Activated CD4-positive, CD25-positive, alpha-beta regulatory T cell treated with anti-CD3 and anti-CD28 coated beads, Interleukin-2, amount 50 U/mL, for 16 hours (primary cell): ENCODE results near the gene AK5.

ENCODE experiments used
- DNase-seq: peaks from one replicate; pipeline ENCODE4 v3.0.0-alpha.2; 2020; ENCODE audit warnings: low read depth, low spot score

Gene AK5, protein sequence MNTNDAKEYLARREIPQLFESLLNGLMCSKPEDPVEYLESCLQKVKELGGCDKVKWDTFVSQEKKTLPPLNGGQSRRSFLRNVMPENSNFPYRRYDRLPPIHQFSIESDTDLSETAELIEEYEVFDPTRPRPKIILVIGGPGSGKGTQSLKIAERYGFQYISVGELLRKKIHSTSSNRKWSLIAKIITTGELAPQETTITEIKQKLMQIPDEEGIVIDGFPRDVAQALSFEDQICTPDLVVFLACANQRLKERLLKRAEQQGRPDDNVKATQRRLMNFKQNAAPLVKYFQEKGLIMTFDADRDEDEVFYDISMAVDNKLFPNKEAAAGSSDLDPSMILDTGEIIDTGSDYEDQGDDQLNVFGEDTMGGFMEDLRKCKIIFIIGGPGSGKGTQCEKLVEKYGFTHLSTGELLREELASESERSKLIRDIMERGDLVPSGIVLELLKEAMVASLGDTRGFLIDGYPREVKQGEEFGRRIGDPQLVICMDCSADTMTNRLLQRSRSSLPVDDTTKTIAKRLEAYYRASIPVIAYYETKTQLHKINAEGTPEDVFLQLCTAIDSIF

DNA sequence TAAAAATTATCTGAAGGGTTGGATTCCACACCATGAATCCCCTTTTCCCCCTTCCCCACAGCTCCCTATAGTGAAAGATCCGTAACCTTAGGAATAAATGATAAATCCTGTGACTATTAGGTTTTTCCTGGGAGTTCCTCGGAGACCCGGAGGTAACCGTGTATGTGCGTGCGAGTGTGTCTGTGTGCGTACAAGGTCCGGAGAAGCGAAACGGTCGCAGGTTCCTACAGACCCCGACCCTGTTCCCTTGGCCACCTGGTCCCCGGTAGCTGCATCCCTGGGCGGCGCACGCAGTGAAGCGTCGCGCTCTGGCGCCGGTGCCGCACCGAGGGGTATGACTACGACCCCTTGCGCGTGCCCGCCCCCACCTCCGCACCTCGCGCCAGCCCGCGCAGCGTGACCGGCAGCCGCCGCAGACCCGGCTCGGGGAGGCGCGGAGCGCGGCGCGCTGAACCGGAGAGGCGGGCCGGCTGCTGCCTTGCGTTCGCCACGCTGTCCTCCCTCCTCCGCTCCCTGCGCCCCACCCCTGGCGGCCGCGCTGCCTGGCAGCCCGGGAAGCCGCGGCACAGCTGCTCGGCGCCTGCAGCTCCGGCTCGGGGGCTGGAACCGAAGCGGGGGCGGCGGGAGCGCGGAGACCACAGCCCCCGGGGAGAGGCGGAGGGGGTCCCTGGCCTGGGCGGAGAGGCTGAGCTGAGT is at the start of gene AK5:
TSS of gene AK5 (plus strand) at position 529 of the 696 bp plus-strand sequence. CDS start 295 bp downstream, outside the sequence.
- no peak for DNase-seq

DNA sequence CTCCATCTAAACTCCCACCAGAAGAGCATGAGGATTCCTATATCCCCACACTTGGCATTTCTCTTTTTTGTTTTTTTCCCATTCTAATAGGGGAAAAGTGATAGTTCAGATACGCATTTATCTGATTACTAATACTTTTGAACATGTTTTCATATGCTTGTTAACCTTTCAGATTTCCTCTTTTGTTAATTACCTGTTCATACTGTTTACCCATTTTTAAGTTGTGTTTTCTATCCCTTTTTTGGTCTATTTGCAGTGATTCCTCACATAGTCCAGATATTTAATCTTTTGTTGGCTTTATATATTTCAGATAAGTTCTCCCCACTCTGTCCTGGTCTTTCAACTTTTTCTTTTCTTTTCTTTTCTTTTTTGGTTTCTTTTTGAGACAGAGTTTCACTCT is 49.0 kb upstream of the AK5 start:
- no peak for DNase-seq

DNA sequence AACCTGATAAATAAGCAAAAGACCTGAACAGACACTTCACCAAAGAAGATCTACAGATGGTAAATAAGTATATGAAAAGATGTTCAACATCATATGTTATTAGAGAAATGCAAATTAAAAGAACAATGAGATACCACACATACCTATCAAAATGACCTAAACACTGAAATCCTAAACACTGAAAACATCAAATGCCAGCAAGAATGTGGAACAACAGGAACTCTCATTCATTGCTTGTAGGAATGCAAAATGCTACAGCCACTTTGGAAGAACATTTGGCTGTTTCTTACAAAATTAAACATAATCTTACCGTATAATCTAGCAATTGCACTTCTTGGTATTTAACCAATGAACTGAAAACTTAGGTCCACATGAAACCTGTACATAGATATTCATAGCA is 47.7 kb upstream of the AK5 start:
- DNase-seq: no peak

DNA sequence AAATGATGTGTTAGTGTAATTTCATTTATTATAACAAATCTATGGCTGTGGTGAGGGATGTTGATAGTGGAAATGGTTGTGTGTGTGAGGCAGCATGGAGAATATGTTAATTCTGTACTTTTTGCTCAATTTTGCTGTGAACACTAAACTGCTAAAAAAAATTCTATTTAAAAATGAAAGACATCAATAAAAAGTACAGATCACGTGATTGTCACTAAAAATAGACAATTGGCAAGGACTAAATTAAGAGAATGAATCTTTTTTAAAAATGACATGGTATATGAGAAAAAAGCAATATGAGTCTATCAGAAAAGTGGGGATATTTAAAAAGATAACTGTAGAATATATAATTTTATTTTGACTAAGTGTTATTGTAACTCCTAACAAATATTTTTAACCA is 46.9 kb upstream of the AK5 start:
- DNase-seq: no peak

- no peak for DNase-seq
These were observed 43.4 kb upstream of the AK5 start for GRCh38 chr1:77238462-77238861.

- no peak for DNase-seq
These were observed 42.5 kb upstream of the AK5 start for GRCh38 chr1:77239311-77239710.

GRCh38 chr1:77245830-77246229 is 36.0 kb upstream of the AK5 start:
- no peak for DNase-seq

- DNase-seq: no peak
These were observed 31.7 kb upstream of the AK5 start for GRCh38 chr1:77250126-77250525.

DNA sequence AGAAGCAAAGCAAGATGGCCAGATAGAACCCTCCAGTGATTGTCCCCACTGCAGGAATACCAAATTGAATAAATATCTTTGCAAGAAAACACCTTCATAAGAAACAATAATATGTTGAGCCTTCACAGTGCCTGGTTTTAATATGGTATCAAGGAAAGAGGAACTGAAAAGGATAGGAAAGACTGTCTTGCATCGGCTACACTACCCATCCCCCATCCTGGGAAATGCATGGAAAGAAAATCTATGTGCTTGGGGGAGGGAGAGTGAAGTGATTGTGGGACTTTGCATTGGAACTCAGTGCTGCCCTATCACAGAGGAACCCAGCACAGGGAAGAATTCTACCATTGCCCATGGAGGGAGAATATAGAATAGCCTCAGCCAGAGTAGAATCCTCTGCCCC is 28.6 kb upstream of the AK5 start:
- no peak for DNase-seq

DNA sequence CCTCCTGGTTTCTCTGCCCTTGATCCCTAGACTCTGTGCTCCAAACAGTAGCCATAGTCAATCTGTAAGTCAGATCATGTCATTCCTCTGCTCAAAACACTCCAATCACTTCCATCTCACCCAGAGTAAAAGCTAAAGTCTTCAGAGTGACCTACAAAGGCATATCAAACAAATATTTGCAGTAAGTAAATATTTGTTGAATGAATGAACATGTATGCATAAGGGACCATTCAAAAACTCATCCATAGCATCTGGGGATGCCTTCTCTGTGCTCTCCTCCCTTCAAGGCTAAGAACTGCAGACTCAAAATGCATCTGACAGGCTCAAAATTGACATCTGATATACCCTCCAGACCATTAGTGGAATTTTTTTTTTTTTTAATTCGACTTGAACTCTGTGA is 18.1 kb upstream of the AK5 start:
- DNase-seq: no peak

DNA sequence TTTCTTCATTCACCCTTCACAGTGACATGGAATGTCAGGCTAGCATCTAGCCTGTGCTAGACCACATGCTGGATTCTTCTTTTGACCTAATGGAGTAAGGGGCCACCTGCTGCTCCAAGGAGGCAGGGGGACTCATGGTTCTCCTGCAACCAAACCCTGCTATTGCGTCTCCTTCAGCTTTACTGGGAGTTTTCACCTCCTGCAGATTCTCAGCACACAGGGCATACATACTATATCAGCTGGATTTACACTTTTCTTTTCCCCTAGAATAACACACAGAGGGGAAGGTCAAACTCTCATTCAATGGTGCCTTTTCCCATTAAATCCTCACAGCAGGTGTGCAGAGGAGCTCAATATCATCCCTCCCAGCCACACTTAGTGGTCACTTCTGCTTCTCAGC is 16.6 kb upstream of the AK5 start:
- DNase-seq: no peak

DNA sequence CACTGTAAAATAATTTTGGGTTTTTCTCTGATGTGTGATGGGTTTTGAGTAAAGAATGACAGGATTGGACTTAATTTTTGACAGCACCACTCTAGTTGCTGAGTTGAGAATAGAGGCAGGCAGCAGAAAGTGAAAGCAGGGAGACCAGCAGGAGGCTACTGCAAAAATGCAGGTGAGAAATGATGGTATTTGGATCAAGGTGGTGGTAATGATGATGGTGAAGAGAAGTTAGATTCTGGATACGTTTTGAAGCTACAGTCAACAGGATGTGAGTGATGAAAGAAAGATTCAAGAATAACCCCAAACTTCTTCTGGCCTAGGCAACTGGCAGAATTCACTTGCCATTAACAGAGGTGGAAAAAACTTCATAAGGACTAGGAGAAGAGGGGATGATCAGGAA is 14.8 kb upstream of the AK5 start:
- no peak for DNase-seq

DNA sequence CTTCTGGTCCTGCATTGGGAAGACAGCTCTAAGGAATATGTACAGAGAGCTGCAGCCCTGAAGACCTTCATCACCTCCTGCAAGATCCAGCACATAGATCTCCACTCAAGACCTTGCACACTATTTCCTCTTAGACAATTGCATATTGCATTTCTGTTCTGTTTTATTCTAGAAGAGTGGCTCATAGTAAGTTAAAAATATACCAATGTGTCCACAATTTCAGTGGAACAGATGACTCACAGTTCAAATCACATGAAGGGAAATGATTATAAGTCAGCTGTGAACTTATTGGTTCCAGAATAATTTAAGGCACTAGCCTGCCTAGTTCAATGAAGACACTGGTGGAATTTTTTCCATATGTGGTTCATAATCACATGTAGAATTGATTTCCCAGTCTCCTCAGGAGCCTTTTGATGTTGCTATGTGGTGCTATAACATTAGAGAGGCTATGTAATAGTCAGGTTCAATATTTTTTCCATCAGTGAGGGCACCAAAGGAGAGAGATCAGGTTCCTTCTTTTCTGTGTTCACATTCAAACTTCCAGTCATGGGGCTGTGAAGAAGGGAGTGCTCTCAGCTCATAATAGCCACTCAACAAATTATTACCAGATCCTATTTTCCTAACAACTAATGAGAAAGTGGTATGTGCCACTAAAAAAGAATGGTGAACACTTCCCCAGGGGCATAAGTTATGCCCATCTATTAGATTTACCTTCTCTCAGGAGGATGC is 9.8 kb upstream of the AK5 start:
- DNase-seq: no peak

- no peak for DNase-seq
These were observed 7.9 kb upstream of the AK5 start for GRCh38 chr1:77273891-77274290.

DNA sequence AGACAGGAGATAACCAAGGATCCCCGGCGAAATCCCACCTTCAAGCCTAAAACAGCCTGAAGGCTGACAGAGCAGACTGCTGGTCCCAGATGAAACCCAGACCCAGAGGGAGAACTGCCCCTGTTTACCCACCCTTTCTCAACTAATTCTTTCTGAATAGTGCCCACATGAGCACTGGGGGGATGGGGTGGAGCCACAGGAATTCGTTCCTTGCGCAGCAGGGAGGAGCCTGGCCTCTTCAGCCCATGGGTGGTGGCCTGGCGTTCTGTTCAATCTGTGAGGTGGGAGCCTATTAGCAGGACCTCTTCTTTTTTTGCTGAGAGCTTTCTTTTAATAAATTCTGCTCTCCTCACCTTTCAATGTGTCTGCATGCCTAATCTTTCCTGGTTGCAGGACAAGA is 6.6 kb upstream of the AK5 start:
- no peak for DNase-seq

DNA sequence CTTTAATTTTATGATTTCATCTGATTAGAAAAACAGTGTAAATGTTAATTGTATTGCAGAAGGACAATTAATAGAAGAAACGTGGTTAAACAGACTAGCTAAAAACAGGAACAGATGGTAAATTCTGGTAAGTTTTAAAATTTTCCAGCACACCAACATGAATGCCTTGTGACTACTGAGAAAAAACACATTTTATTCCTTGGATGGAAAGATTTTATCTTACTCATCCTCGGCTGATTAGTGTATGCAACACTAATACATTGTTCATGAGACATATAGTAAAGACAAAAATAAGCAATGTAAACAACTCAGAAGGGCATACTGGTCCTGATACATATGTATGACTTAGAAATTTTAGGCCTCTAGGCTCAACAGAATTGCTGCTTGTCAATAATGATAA is 4.9 kb upstream of the AK5 start:
- DNase-seq: no peak

DNA sequence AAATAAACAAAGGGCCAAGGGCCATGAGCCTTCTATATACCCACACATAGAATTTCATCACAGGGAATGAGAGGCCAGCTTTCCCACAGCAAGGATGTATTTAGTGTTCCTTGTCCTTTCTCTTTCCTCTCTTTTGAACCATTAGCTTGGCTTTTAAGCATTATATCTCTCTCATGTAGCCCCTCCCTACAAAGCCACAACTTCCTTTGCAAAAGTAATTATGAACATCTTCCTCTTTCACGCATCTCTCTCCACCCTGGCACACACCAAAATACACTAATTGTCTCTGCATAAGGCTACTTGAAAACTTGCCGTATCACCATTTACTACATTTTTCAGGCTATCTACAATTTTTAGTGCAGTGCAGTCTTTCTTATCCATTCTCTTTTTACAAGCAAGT is 1.9 kb upstream of the AK5 start:
- no peak for DNase-seq

DNA sequence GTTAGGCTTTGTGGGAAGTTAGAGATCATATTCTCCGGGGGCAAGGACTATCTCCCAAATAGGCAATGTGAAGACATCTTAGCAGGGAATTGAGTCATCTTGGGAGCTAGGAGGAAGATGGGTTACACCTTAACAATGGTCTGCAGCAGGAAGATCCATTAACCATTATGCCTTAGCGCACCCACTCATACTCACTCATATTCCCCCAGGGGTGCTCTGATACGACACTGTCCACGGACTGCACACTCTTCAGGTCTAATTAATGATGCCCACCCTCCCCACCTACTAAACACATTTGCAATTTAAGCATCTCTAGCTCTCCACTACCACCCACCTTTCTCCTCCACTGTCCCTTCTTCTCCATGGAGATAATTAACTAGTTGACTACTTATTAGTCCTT is 857 bp upstream of the AK5 start:
- no peak for DNase-seq

GRCh38 chr1:77282187-77282865 is 507 bp downstream of the AK5 start:
- no peak for DNase-seq

DNA sequence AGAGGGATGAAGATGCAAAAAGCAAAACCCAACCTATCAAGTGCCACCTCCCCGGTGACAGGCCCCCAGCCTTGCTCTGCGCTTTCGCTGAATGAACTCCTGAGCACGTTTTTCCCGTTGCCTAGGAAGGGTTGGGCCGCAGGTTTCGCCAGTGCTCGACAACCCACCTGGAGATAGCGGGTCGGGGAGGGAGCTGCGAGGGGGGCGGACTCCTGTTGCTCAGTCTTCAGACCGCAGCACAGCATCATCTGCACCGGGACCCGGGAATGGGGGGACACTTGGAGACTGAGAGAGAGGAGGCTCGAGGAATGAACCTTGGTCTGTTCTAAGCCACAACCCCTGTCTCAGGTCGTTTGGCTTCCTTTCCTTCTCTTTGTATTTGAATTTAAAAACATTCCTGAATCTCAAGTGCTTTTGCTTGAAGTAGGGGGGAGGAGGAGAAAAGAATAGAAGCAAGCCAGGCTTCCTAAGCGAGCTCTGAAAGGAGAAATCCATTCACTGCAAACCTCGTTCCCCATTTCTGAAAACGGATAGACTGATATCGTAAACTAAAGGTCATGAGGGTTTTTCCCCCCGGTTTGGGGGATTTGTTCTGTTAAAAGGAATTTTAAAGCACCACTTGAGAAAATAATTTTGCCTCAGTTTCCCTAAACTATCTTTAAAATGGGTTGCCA is 1.2 kb downstream of the AK5 start:
- DNase-seq: no peak
